GM21825 (cell line): ENCODE data around the gene SCARB1.

Experiments
- ATAC-seq: cut with Tn5 transposase; IDR thresholded peaks from one replicate; pipeline ENCODE4 v1.9.1; 2021; ENCODE audit warnings: mild to moderate bottlenecking, moderate library complexity; ENCODE audit not compliant: unreplicated experiment

The SCARB1 gene

DNA sequence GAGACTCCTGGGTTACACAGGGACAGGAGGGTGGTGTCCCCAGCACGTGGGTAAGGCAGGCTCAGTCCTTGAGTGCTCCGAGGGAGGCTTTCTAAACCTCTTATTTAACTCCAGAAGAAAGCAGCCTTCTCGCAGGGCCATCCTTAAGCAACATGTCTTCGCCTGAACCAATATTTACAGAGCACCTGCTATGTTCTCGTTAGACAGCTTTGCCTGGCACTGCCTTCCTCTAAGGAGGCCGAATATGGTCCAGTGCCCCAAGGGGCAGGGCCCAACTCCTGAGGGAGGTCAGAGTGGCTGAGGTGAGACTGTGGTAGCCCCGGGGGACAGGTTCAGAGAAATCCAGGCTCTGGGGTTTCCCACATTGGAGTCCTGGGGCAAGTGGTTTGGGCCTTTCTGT is 2.1 kb upstream of the SCARB1 start:
- no peak for ATAC-seq

DNA sequence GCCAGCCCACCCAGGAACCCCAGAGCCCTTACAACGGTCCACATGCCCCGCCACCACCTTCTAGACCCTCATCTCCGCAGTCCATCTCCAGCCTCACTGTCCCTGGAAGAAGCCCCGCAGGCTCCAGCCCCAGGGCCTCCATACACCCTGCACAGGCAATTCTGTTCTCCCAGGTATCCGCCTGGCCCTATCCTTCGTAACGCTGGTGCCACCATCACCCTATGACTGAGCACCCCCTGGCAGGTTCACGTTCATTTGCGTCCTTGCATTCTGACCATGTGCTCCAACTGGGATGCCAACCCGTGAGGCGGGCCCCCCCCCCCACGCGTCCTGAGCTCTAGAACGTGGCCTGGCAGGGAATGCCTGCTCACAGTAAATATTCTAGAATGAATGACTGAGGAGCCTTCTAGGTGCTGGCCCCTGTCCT is 675 bp upstream of the SCARB1 start:
- no peak for ATAC-seq

DNA sequence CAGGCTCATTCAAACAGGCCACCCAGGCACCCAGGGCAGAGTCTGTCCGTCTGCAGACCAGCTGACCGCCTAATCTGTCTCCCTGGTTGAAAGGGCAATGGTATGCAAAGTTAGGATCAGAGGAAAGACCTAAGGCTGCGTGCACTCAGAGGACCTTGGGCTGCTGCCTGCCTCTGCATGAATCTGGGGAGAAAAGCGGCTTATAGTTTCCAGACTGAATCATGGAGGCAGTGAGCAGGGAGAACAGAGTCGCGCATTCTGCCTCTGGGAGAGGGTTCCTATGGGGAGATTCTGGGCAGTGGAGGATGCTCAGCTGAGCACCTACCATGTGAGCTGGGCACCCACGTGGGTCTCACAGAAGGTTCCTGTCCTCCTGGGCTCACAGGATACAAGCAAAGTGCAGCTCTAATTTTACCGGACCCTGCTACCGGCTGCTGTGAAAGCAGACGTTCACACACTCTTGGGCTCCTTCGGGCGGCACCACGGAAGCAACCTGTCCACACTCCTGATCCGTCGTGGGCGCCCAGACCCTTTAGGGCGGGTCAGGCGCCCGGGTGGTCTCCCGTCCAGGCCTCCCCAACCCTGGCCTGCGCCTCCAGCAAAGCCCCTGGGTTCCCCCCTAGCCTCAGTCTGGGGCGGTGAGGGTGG is 772 bp downstream of the SCARB1 start:
- ATAC-seq = peak; percentile 13

DNA sequence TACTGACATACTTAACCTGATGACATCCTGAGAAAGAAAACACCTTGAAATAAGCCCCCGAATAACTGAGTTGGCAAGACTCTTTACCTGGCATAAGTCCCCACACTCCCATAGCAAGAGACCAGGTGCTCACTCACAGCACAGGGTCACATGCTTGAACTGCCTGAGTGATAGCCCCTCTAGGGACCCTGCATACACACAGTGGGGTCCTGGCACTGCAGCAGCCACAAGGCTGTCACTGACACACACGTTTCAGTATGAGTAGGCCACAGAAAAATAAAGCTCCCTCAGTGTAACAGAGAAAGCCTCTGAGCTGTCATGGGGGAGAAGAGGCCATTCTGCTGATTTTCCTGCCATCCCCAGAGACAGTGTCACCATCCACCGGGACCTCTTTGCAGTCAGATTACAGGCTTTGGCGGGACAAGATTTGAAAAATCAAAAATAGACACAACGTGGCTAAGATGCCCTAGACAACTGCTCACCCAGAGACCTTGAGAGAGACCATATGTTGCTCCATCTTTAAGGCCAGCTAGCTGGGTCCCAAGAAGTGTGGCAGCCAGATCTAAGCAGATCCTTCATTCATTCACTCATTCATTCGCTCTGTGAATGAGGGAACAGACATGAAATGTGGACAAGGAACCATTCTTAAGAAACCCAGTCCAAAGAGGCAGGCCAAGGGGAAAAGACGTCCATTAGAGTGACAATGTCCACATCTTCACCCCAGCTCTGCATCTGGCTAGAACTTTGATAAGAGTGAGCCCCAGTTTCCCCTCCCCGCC is 1.6 kb downstream of the SCARB1 start:
- ATAC-seq = peak; percentile 22

DNA sequence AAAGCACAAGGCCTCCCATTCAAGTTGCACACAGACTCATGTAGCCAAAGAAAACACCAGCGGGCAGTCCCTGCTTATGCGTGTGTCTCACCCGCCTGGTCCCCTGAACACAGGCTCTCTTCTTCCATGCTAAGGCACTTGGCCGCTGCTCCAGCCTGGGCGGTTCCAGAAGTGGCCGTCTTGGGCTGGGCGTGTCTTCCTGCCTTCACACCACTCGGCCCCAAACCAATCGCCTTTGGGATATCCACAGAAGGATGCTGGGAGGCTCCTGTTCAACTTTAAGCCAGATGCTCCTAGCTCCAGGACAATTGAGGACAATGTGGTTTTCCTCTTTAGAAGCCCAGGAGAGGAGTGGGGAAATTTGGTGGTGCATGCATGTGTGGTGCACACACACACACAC is 2.2 kb downstream of the SCARB1 start:
- no peak for ATAC-seq

DNA sequence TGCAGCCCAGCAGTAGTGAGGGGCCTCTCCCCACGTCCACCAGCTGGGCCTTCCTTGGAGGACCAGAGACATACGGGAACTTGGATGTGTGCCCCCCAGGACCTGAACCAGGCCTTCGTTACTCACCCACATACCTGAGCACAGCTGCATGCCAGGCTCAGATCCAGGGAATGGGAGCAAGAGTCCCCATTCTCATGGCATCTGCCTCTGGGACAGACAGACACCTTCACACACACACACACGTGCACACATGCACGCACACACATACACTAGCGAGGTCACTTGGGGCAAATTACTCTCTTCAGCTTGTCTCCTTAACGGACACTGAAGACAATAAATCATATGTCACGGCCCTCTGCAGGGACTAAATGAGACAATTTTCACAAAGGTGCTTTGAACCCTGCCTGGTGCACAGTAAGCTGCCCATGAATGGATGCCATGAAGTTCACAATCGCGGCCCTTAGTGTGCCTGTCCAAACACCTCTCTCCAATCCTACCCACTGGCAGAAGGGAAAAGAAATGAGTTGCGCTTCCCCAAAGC is 5.7 kb downstream of the SCARB1 start:
- ATAC-seq = no peak

DNA sequence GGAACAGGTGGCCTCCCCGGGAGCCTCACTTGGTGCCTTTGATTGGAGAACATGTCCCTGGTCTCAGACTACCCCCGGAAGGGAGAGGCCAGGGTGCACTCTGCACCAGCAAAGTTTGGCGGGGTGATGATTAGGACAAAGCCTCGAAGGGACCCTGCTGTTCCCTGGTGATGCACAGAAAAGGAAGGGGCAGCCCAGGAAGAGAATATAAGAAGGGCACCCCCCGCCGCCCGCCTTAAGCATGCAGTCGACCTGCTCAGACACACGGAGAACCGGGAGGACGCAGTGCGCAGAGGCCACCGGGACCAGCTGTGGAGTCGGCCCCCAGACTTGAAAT is 6.9 kb downstream of the SCARB1 start:
- no peak for ATAC-seq

DNA sequence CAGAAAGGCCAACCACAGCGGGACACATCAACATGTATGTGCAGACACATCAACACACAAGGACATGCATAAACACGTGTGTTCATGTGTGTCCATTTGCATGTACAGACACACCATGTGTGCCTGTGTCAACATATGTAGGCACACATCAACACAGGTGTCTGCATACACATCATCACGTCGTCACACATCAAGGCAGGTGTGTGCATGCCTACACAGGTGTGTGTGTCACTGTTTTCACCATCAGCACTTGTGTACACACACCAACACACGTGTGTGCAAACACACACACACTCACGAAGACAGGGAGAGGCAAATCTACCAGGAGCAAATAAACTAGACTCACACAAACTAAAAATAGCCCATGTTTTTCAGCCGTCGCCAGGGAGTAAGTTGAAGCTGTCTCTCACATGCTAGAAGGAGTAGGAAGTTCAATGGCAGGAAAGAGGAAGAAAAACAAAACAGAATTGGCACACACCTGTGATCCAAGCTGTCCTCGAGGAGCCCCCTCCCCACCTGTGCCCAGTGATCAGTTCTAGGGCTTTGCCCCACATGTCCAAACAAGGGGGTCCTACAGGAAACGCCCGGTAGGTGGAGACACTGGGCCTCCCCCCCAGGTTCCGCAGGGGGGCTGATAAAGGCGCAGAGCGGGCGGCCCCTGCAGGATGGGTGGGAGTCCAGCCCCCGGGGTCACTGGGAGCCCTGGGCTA is 7.4 kb downstream of the SCARB1 start:
- ATAC-seq = no peak

DNA sequence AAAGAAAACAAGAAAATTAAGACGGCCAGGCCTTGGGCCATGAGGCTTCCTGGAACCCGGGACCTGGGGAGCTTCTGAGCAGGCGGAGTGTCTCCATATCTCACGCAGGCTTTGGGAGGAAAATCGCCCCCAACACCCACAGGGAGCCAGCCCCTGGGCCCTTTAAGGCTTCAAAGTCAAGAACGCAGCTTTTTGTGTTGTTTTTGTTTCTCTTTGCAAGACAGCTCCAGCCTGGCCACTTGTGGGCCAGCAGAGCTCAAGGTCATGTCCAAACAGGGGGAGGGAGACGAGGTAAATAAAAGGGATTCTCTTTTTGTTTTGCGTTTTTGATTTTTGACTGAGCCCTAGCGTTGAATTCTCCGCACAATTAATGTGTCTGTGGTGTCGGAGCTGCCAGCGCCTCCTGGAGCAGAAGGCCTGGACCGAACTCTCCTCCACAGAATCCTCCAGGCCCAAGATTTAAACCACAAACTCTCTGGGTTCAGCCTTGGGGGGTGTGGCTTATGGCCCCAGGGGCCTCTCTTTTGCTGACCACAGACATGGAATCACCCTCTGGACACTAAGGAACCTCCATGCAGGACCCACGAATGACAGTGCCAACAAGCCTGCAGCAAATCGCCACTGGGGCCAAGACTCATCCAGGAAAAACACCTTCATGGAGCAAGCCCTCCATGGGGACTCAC is 8.2 kb downstream of the SCARB1 start:
- ATAC-seq = no peak

DNA sequence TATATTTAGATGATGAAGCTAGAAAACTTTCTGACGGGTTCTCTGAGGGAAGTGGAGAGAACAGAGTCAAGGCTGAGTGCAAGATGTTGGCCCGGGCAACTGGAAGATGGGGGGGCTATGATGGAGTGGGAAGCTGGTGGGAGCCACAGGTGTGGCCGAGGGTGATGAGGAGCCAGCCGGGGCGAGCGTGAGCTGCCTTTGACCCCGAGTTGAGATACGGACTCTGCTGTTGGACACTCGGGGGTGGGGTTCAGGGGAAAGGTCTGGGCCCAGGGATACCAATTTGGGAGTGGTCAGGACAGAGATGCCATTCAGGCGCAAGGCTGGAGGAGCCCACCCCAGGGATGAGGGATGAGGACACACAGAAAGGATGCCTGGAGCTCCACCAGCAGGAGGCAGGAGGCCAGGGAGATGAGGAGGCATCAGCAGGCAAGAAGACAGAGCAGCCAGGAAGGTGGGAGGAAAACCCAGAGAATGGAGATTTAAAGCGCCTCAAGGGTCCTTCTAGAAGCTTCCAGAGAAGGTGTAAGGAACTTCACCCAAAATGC is 9.0 kb downstream of the SCARB1 start:
- no peak for ATAC-seq

DNA sequence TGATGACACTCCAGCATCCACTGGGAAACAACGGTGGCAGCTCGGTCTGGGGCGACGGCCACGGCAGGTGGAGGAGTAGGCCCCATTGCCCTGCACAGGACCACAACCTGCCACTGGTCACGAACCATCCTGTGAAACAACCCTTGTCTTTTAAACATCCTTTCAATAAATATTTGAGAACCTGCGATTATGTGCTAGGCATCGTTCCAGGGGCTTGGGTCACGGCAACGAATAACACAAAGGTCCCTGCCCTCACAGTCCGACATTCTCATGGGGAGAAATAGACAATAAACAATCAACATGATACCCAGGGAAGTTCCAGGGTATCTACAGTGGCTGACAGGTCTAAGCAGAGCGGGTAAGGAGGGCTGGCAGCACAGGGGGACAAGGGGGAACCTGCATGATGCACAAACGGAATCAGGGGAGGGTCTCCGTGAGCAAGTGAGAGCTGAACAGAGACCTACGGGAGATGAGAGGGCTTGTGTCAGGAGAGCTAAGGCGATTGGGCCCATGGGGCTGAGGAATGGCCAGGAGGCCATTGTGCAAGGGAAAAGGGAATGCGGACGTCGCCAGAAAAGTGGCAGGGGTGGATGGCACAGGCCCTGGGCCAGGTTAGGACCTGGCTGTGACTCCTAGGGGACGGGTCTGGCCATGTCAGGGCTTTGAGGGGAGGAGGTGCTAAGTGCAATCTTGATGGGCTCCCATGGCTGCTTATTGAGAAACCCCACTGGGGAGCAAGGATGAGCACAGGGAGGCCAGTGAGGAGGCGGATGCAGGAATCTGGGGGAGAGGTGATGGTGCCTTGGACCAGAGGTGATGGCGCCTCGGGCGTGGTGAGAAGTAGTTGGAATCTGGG is 9.7 kb downstream of the SCARB1 start:
- no peak for ATAC-seq

DNA sequence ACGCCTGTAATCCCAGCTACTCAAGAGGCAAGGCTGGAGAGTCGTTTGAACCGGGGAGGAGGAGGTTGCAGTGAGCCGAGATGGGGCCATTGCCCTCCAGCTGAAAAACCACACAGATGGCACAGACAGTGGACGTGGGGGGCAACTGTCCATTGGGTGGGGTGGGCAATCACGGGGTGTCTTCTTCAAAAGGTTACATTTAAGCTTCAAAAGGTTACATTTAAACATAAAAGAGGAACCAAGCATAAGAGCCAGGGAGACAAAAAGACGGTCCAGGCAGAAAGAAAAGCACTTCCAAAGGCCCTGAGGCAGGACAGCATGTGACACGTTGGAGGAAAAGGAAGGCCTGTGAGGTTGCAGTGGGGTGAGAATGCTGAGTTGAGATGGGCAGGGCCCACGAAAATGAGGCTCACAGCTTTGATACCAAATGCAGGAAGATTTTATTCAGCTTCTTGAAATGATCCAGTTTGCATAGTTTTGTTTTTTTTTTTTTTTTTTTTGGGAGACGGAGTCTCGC is 10.7 kb downstream of the SCARB1 start:
- no peak for ATAC-seq

DNA sequence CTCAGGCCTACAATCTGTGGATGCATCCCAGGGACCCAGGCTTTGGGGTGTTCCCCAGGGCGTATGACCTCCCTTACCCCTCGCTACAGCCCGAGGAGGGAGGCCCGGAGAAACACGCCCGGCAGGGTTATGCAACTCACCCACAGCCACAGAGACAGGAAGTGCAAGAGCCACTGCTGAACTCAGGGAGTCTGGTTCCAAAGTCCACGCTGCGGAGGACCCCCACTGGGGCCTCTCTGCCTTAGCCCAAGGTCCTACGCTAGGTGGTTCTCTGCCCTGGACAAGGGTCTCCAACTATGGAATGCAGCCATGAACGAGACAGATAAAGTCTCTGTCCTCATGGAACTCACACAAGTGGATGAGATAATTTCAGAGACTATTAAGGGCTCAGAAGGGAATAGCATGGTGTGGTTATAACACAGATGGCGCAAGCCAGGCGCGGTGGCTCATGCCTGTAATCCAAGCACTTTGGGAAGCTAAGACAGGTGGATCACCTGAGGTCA is 11.3 kb downstream of the SCARB1 start:
- ATAC-seq = no peak

DNA sequence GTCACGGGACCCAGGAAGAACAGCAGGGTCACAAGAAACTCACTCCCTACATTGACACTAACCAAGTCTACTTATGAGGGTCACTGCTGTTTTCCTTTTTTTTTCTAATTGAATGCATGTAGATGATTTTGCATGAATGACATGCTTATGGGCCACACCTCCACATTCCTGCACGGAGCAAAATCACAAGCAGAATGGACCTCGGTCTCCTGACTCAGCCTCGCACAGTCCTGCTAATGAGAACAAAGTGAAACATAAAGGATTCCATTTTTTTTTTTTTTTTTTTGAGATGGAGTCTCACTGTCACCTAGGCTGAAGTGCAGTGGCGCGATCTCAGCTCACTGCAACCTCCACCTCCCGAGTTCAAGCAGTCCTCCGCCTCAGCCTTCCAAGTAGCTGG is 12.3 kb downstream of the SCARB1 start:
- ATAC-seq = no peak

DNA sequence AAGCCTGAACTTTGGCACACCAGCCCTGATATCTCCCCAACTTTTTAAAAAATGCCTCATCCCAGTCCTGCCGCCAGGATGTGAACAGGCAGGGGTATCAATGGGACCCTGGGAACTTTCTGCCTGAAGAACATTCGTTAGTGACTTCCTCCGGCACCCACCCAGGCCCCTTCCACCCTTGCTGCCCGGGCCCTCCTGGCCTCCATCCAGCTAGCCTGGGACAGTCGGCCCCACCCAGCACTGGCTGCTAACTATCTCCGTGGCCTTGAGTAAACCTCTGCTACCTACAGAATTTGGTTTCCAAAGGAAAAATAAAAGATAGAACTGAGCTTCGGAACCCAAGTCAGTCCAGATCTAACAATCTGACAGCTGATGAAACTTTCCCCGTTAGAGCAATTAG is 14.3 kb downstream of the SCARB1 start:
- ATAC-seq = no peak

DNA sequence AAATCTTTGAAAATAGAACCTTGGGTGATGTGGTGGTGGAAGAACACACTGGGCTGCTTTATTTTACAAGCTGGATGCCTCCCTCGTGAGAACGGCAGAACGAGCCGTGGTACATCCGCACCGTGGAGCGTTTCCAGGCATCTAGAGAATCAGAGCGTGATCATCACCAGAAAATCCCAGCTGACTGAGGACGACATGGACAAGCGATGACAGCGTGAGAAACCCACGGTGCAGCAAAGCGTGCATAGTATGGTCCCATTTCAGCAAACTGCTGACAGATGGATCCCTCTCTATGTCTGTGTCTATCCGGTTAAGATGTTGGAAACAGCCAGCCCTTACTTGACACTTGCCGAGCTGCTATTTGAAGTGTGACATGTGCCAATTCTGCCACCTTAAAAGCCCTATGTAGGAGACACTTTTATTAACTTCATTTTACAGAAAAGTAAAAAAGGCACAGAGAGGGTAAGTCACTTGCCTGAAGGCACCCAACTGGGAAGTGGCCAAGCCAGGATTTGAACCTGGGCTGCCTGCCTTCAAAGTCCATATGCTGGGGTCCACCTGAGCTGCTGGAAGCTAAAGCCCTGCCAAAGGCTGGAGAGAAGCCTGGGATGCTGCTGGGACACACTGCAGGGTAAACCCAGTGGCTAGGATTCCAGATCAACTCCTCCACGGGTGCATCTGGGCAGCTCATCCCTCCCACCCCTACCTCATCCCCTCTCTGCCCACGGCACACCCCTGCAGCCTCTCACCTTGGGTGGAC is 14.9 kb downstream of the SCARB1 start:
- ATAC-seq = no peak

DNA sequence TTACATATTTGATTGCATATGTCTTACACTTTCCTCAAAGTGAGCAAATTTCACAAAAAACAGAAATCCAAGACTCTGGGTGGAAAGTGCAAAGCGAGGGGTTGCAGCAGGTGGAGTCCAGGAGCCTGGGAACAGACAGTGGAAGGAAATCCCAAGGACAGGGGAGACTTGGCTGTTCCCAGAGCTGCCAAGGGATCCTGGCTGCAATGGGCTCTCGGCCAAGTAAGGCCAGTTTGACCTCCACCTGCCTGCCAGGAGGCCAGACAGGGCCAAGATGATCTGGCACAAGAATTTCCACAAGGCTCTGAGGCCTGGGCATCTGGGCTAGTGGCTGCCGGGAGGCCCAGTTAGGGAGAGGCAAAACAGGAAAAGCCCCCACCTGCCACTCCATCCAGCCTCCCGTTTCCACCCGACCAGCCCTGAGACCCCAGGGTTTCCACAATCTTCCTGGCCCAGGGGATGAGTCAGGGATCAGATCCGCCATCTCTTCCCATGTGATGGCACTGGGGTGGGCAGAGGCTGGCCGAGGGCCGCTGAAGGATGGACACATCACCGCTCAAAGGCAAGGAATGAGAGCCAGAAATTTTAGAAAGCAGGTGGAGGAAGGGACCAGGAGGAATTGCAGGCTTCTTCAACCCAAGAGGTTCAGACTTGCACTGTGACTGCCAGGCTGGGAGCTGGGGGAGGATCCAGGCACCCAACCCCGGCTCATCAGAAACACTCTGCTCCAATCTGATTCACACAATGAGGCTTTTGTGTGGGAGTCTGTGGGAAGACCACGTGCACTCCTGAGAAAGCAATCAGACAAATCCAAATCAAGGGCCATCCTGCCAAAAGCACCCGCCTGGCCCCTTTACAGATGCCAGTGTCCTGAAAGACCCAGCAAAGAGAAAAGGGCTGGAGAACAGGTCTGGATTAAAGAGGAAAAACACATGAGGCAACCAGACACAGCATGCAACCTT is 16.3 kb downstream of the SCARB1 start:
- ATAC-seq = no peak
